Right lobe of liver (tissue), 6 donors: Measurements from ENCODE around the gene DRC1. TPM values are rescaled to one million over a fixed set of nuclear protein-coding genes. Genes with fewer than 3 reads are reported as not detected.
"Not testable (repeated sequence)": the region's sequence is repeated elsewhere in the genome, so short reads cannot be mapped to it uniquely, and the experiment has no call there.

Source experiments
- ATAC-seq, 4 donors: fragments of 200-7000 bp; cut with Tn5 transposase; one replicate each; pipeline ENCODE4 v1.9.1; 2020; ENCODE audit warnings: mild to moderate bottlenecking in 4 of 4, moderate library complexity in 4 of 4
- DNase-seq, 3 donors: peaks; one replicate each; pipeline ENCODE4 v3.0.0-alpha.2; 2020
- H3K27ac ChIP-seq, 3 donors: fragments of 200-600 bp; one replicate each; pipeline ENCODE4 v1.8.0; 2022
- H3K27me3 ChIP-seq, 2 donors: fragments of 200-600 bp; one replicate each; pipeline ENCODE4 v1.8.0; 2022
- H3K36me3 ChIP-seq, 4 donors: fragments of 200-600 bp; sonication (generic) in 1 of 4; one replicate each; pipeline versions ENCODE4 v1.5.1 to v1.8.0; 2017 to 2022; ENCODE audit warnings: control low read depth in 1 of 4
- H3K4me1 ChIP-seq, 4 donors: fragments of 200-600 bp; sonication (generic) in 1 of 4; one replicate each; pipeline versions ENCODE4 v1.5.1 to v1.8.0; 2017 to 2022; ENCODE audit warnings: control low read depth in 1 of 4
- H3K4me3 ChIP-seq, 3 donors: fragments of 200-600 bp; one replicate each; pipeline ENCODE4 v1.8.0; 2022
- H3K9me3 ChIP-seq, 4 donors: fragments of 200-600 bp; sonication (generic) in 1 of 4; one replicate each; pipeline versions ENCODE4 v1.5.1 to v1.8.0; 2017 to 2022; ENCODE audit warnings: control low read depth in 1 of 4
- POLR2A ChIP-seq: fragments of 450-650 bp; IDR thresholded peaks from one replicate; pipeline ENCODE4 v1.6.1; 2017; ENCODE audit warnings: antibody characterized with exemption, mild to moderate bottlenecking
- WGBS: methylation state at CpG from one replicate; pipeline ENCODE4 v1.1.6; 2018; ENCODE audit warnings: low coverage, low lambda C conversion rate; ENCODE audit not compliant: insufficient coverage; ENCODE audit errors: missing lambda C conversion rate; 5-methylcytosine and 5-hydroxymethylcytosine counted together
- intact Hi-C, 2 donors: fragments of 100-400 bp; cut with DNase I; formaldehyde crosslinking; loops; one replicate each; pipeline versions ENCODE4 v1.11.2 to v1.14.1; 2022
- total RNA-seq, 6 experiments: library from RNA; depleted of rRNA in 2 of 6; stranded (reverse); fragments of >200 nt in 2 of 6; fragmentation: NEBNext Ultra II Directional in 3 of 6; extraction: Animal tissue kit (Norgen Biotek cat#: 25700) in 3 of 6; gene quantifications; one replicate each; pipeline versions ENCODE4 v1.1.0 to v1.2.4, GENCODE V29; 2016 to 2023
- TF ChIP-seq, protein P1 (sequence below), 4 donors: fragments of 200-600 bp in 3 of 4; fragments of 450-650 bp in 1 of 4; IDR thresholded peaks; one replicate each; pipeline versions ENCODE4 v1.5.1 to v1.8.0; 2016 to 2022; ENCODE audit warnings: antibody characterized with exemption in 4 of 4, mild to moderate bottlenecking in 2 of 4
- donor health status: DM: no; HTN: yes; CAD: no.
- donor health status: DM: no; HTN: no; CAD: no.
- donor health status: DM: no; HTN: no; CAD: no.
- donor health status: DM: no; HTN: yes; CAD: no.
- donor health status: DM: no; HTN: yes; CAD: no.

The DRC1 gene
- total RNA-seq, 6 experiments from 2014 or later = 0.31 TPM; not detected in 4

- ATAC-seq = no peak
- TF ChIP-seq POLR2A = no peak
- TF ChIP-seq, protein P1, sequence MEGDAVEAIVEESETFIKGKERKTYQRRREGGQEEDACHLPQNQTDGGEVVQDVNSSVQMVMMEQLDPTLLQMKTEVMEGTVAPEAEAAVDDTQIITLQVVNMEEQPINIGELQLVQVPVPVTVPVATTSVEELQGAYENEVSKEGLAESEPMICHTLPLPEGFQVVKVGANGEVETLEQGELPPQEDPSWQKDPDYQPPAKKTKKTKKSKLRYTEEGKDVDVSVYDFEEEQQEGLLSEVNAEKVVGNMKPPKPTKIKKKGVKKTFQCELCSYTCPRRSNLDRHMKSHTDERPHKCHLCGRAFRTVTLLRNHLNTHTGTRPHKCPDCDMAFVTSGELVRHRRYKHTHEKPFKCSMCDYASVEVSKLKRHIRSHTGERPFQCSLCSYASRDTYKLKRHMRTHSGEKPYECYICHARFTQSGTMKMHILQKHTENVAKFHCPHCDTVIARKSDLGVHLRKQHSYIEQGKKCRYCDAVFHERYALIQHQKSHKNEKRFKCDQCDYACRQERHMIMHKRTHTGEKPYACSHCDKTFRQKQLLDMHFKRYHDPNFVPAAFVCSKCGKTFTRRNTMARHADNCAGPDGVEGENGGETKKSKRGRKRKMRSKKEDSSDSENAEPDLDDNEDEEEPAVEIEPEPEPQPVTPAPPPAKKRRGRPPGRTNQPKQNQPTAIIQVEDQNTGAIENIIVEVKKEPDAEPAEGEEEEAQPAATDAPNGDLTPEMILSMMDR (IDR thresholded peaks at IDR 0.05) = no peak
Observed at GRCh38 chr2:26466662-26467310, 65.1 kb downstream of the DRC1 start.

DNA sequence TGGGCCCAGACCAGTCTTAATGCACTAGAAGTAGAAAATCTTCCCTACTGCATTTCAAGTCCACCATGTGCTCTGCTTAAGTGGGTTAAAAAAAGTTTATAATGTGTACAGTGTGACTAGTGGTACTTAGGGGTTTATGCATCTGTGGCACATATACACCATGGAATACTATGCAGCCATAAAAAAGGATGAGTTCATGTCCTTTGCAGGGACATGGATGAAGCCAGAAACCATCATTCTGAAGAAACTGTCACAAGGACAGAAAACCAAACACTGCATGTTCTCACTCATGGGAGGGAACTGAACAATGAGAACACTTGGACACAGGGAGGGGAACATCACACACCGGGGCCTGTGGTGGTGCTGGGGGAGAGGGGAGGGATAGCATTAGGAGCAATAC, 66.8 kb downstream of the DRC1 start:
- H3K27me3 ChIP-seq, ATAC-seq, H3K27ac ChIP-seq, intact Hi-C loops, H3K4me3 ChIP-seq, H3K4me1 ChIP-seq, H3K36me3 ChIP-seq, H3K9me3 ChIP-seq: not testable (repeated sequence)
- WGBS = 100% methylated on average over 1 of the region's 1 CpG
- peak in 1 of 3 donors; percentile 12 for DNase-seq

More at GRCh38 chr2:26466662-26467310, 65.1 kb downstream of the DRC1 start:
- intact Hi-C loops = no loop called here
- 86% methylated on average over 5 of the region's 22 CpGs for WGBS
- Histone ChIP-seq H3K27me3 (no peaks in the 10 kb centered on the region), H3K4me1 (no peaks in the 10 kb centered on the region), H3K4me3 (no peak overlapping the region), H3K36me3 (no peaks in the 10 kb centered on the region), H3K27ac (no peak overlapping the region), H3K9me3 (no peaks in the 10 kb centered on the region)
- DNase-seq = peak in 1 of 3 donors; percentile 36

DNA sequence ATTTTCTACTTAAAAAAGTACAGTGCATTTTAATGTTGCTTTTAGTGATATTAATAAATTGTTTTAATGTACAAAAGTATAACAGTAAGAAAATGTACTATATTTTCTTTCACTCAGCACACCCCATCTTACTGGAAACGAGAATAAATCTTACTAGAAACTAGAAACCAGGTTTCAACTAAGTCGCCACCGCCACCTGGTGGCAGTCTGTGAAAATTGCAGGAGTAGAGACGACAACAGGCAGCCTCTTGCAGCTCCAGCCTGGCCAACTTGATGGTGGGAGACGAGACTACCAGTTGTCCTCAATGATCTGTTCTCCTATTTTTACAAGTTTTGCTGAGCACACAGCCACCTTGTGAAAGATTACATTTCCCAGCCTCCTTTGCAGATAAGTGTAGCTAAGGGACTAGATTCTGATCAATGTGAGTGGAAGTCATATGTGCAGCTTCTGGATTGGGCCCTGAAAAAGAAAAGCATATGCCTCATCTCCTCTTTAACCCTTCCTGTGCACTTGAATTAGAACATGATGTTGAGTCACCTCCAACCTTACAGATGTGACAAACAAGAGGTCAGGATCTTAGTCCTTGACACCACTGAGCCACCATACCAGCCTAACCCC, 67.5 kb downstream of the DRC1 start:
- Histone ChIP-seq H3K4me3 (no peak overlapping the region), H3K4me1 (no peaks in the 10 kb centered on the region), H3K27ac (no peak overlapping the region), H3K27me3 (no peaks in the 10 kb centered on the region), H3K36me3 (no peaks in the 10 kb centered on the region), H3K9me3 (no peaks in the 10 kb centered on the region)
- 19% methylated on average over 5 of the region's 5 CpGs for WGBS
- TF ChIP-seq, protein P1 (IDR thresholded peaks at IDR 0.05) = peak; percentile 45 to 75 (median 64)
- TF ChIP-seq POLR2A = no peak
- peak in 2 of 3 donors; percentile 55 to 64 for DNase-seq
- peak in 3 of 4 donors; percentile 49 to 62 (median 52) for ATAC-seq
- intact Hi-C loops = no loop called here

DNA sequence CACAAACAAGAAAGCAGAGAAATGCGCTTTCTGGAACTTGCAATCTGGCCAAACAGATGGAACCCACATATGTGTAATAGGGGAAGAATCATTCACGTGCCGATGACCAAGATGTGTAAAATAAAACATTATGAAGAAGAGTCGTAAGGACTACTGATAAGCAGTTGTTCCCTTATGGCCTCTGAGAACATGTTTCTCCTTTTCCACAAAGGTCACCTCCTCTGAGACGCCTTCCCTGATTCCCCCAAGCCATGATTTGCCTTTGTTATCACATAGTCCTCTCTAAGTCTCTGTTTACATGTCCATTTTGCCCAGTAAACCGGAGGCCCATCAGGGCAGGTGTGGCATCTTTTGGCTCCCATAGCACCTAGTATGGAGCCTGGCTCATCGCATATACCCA, 68.2 kb downstream of the DRC1 start:
- Histone ChIP-seq H3K27ac (no peak overlapping the region), H3K4me3 (no peak overlapping the region), H3K27me3 (no peaks in the 10 kb centered on the region), H3K9me3 (no peaks in the 10 kb centered on the region), H3K36me3 (no peaks in the 10 kb centered on the region), H3K4me1 (no peaks in the 10 kb centered on the region)
- WGBS = 85% methylated on average over 6 of the region's 7 CpGs
- intact Hi-C loops = no loop called here
- DNase-seq (no peak), ATAC-seq (no peak)
- TF ChIP-seq POLR2A = no peak
- TF ChIP-seq, protein P1 (IDR thresholded peaks at IDR 0.05) = no peak

- no peaks in the 10 kb centered on the region for H3K4me1 ChIP-seq
- H3K4me3 ChIP-seq = no peak overlapping the region
- WGBS = 100% methylated on average over 5 of the region's 9 CpGs
- H3K36me3 ChIP-seq = no peaks in the 10 kb centered on the region
- H3K27me3 ChIP-seq = no peaks in the 10 kb centered on the region
- TF ChIP-seq, protein P1 (IDR thresholded peaks at IDR 0.05) = no peak
- no peak for TF ChIP-seq POLR2A
- no peak for ATAC-seq
- peak in 1 of 3 donors; percentile 32 for DNase-seq
- H3K27ac ChIP-seq = no peak overlapping the region
- no peaks in the 10 kb centered on the region for H3K9me3 ChIP-seq
- intact Hi-C loops = no loop called here
Observed at GRCh38 chr2:26470601-26471260, 69.0 kb downstream of the DRC1 start.
